ENCODE measurements around the gene P4HTM.
A peak's percentile ranks its signal among the peaks of the same experiment; 100 is the strongest.

P4HTM gene

GRCh38 chr3:48952510-48953118 is 37.4 kb upstream of the P4HTM start:
- TF ChIP-seq, protein P1, sequence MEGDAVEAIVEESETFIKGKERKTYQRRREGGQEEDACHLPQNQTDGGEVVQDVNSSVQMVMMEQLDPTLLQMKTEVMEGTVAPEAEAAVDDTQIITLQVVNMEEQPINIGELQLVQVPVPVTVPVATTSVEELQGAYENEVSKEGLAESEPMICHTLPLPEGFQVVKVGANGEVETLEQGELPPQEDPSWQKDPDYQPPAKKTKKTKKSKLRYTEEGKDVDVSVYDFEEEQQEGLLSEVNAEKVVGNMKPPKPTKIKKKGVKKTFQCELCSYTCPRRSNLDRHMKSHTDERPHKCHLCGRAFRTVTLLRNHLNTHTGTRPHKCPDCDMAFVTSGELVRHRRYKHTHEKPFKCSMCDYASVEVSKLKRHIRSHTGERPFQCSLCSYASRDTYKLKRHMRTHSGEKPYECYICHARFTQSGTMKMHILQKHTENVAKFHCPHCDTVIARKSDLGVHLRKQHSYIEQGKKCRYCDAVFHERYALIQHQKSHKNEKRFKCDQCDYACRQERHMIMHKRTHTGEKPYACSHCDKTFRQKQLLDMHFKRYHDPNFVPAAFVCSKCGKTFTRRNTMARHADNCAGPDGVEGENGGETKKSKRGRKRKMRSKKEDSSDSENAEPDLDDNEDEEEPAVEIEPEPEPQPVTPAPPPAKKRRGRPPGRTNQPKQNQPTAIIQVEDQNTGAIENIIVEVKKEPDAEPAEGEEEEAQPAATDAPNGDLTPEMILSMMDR (IDR thresholded peaks at IDR 0.05; ENCODE audit: low read depth, low read length), result peak; percentile 50
- H3K4me3 ChIP-seq (replicated peaks in 1 of 2; ENCODE audit: low read depth in 2 of 2, low read length in 2 of 2), result no peak overlapping the region
- DNase-seq (ENCODE audit: low read depth in 2 of 2), result peak; percentile 34 to 40

DNA sequence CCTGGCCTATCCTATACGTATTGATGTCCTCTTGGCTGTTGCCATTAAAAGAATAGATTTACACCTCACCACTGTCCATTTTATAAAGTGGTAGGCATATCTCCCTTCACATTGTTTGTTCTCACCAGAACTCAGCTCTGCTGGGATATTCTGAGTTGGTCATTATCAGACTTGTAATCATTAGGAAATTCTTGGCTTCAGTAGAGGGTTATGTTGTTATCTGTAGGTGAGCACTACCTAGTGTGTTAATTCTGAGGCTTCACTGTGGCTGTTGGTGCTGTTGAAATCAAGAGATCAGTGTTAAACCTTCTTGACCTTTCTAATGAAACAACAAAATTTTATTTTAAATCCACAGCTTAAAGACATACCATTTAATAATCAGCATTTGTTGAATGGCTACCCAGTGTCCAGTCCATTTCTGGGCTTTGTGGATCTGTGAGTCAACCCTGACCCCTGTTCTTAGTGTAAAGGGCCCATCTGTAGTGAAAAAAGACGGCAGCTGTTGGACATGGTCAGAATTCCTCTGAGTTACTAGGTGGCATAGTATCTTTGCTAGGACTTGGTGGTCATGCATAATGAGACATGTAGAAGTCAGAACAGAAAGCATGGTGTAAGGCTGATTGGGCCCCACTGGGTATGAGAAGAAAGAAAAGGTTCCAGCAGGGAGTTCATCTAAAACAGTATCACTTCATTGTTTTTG is 32.9 kb upstream of the P4HTM start:
- TF ChIP-seq, protein P1 (IDR thresholded peaks at IDR 0.05; ENCODE audit: low read depth, low read length), result no peak
- H3K4me3 ChIP-seq (replicated peaks in 1 of 2; ENCODE audit: low read depth in 2 of 2, low read length in 2 of 2), result no peak overlapping the region
- DNase-seq (ENCODE audit: low read depth in 2 of 2), result no peak

- DNase-seq (ENCODE audit: low read depth in 2 of 2), result peak; percentile 57 to 66
- TF ChIP-seq, protein P1 (IDR thresholded peaks at IDR 0.05; ENCODE audit: low read depth, low read length), result no peak
Measured at GRCh38 chr3:48960841-48961413, 29.1 kb upstream of the P4HTM start.

DNA sequence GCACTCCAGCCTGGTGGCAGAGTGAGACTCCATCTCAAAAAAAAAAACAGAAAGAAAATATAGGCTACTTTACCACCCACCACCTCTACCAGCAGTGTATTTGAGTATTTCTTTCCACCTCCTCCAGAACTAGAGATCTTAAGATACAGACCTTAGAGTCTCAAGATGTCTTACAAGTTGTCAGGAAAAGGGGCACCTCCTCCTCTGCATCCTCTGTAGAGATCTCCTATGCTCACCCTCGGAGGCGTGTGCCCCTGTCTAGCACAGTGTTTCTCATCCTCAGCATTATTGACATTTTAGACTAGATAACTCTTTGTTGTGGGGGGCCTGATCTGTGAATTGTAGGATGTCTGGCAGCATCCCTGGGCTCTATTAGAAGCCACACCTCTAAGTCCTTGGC is 27.7 kb upstream of the P4HTM start:
- no peak for DNase-seq (ENCODE audit: low read depth in 2 of 2)
- TF ChIP-seq, protein P1 (IDR thresholded peaks at IDR 0.05; ENCODE audit: low read depth, low read length), result no peak
- no peak overlapping the region for H3K4me3 ChIP-seq (replicated peaks in 1 of 2; ENCODE audit: low read depth in 2 of 2, low read length in 2 of 2)

More at GRCh38 chr3:48960841-48961413, 29.1 kb upstream of the P4HTM start:
- no peak overlapping the region for H3K4me3 ChIP-seq (replicated peaks in 1 of 2; ENCODE audit: low read depth in 2 of 2, low read length in 2 of 2)

GRCh38 chr3:48962939-48963338 is 27.1 kb upstream of the P4HTM start:
- TF ChIP-seq, protein P1 (IDR thresholded peaks at IDR 0.05; ENCODE audit: low read depth, low read length), result no peak
- no peak for DNase-seq (ENCODE audit: low read depth in 2 of 2)
- H3K4me3 ChIP-seq (replicated peaks in 1 of 2; ENCODE audit: low read depth in 2 of 2, low read length in 2 of 2), result no peak overlapping the region

DNA sequence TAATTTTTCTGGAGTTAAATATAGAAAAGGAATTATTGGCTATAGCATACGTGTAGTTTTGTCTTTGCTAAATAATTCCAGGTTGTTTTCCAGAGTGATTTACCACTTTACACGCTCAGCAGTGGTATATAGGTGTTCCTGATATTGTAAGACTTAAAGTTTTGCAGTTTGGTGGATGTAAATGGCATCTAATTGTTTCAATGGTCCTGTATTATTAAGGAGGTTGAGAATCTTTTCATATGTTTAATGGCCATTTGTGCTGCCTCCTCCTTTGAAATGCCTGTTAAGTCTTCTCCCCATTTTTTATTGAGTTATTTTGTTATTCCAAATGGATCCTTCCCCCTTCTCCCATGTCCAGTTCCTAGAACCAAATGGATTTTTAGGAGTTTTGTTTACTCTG is 26.4 kb upstream of the P4HTM start:
- DNase-seq (ENCODE audit: low read depth in 2 of 2), result no peak
- TF ChIP-seq, protein P1 (IDR thresholded peaks at IDR 0.05; ENCODE audit: low read depth, low read length), result no peak
- H3K4me3 ChIP-seq (replicated peaks in 1 of 2; ENCODE audit: low read depth in 2 of 2, low read length in 2 of 2), result no peak overlapping the region
